ENCODE measurements around the gene OSBPL1A.

GRCh38 chr18:24232800-24233199, 164.8 kb downstream of the OSBPL1A start:
- TF ChIP-seq CTCF (IDR thresholded peaks at IDR 0.05; ENCODE audit: low read depth, low read length) = no peak
- no peak for TF ChIP-seq EZH2phosphoT487 (IDR thresholded peaks at IDR 0.05; ENCODE audit: low read depth)

All from OCI-LY3 (cell line).